ENCODE data around the gene TMEM144. TPM values are rescaled to one million over a fixed set of nuclear protein-coding genes. Genes with fewer than 3 reads are reported as not detected.

Gene TMEM144
- total RNA-seq (2022; extraction: Qiagen RNA extraction), result 2.4 to 3.5 TPM (median 3.1 TPM) in 5 replicates

DNA sequence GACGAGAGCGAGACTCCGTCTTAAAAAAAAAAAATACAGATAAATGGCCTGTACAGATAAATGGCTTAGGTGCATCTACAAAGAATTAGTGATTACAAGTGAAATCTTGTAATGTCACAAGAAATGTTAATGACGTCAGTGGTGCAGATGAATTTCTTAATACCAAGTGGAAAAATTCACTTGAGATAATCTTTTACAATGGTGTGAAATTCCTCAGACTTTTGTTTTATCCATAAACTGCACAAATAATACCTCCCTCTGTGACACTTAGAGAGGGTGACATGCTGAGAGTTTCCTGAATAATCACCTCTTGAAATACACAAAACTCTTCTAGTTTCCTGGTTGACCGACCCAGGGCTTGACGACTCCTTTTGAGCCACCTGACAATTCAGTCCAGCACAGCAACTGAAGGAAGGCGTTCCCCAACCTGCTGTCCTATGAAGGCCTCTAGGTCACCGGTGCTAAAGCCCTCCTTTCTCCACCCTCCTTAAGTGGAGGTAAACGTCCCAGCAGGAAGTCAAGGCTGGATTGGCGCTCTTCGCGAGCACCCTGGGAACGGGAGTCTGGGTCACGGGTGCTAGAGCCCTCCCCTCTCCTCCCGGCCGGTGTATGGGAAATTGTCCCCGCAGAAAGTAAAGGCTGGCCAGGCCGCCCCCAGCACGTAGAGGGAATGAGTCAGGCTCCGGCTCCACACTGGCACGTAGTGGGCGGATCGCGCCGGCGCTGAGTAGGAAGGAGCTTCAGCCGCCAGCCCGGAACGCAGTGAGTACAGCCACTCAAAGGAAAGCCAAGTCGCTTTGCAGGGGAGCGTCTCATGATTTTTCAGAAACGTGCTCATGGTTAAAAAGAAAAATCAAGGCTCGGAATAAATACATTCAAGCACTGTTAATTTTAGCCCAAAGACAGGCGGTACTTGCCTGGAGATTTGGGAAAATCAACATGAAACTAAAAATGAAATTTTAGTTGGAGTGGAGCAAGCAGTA lies at the start of gene TMEM144:
Gene TMEM144 (plus strand): TSS at position 662 of the 983 bp plus-strand sequence. CDS start 2,182 bp downstream, outside the sequence.

DNA sequence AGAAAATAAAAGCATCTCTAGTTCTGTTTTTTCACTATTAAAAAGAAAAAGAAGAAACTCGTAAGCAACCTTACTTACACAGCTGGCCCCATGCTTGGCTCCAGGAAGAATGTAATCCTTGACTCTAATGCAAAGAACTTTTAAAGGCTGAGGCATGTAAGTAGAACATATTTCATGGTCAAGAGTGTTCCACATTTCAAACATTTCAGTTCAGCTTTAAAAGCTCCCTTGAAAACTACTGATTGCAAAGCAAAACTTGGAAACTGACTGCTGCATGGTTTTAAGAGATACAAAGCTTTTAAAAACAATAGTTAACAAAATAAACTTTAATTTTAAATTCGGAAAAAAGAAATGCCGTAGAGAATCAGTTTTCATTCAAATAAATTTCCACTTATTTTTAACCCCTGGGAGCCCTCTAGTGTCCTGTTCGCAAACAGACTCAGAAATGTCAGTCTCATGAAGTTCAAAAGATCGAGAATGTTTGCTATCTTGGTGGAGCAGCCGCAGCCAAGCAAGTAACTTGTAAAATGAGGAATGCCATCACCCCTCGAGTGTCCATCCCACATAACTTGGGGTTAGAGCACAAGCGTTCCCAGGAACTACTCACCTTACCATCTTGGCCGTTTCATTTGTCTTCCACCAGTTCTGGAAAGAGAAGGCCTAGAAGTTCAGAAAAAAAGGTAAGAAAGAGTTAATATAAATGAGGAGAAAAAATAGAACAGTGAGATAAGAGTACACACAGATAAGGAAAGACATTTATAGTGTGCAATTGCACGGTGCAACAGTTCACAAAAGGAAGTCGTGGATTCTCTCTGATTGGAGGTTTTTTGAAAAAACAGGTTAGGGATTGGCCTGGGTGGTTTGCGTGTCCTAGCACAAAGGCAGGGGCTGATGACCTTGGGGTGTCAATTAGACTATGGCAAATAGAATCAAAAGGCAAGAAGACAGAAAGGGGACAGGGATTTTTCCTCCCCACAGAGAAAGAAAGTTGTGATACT lies 37.7 kb upstream of the TMEM144 start, which contains the start of gene GASK1B:
Gene GASK1B (minus strand): TSS at position 765 of the 998 bp plus-strand sequence. CDS start 1,650 bp downstream, outside the sequence.

Other genes with a start within 250 kb of the TMEM144 start
- gene GASK1B, start 37.5 kb upstream of the TMEM144 start, total RNA-seq (2022; extraction: Qiagen RNA extraction), result 0.21 to 0.46 TPM (median 0.35 TPM) in 5 replicates

All from A549 treated with Mapracorat at 1 μM for 4 hours (cell line).